ENCODE measurements around the gene HSP90AB1. TPM values are rescaled to one million over a fixed set of nuclear protein-coding genes. Genes with fewer than 3 reads are reported as not detected.

The HSP90AB1 gene
- total RNA-seq, 1 experiment from 2014 or later = 967 TPM

- POLR2A ChIA-PET = no interaction called here
- H3K27me3 ChIP-seq (replicated peaks; ENCODE audit: control insufficient read depth, insufficient read depth, low read length) = peaks cover 6% of the 10 kb centered on the region
- Mint-ChIP-seq H3K9me3 (ENCODE audit: unreplicated experiment) (no peaks in the 10 kb centered on the region), H3K36me3 (ENCODE audit: insufficient read depth, unreplicated experiment) (peaks cover 15% of the 10 kb centered on the region), H3K4me1 (ENCODE audit: low read depth, unreplicated experiment) (peaks cover 5% of the 10 kb centered on the region), H3K4me3 (ENCODE audit: unreplicated experiment) (peak overlapping the region; percentile 71), H3K27ac (ENCODE audit: unreplicated experiment) (no peak overlapping the region), H3K27me3 (ENCODE audit: insufficient read depth, unreplicated experiment) (peaks cover 16% of the 10 kb centered on the region)
- H3K36me3 ChIP-seq (ENCODE audit: control insufficient read depth, insufficient read depth, low read length) = no peaks in the 10 kb centered on the region
- no TSS peak for BruUV-seq (replicated peaks)
- no peak overlapping the region for H3K4me3 ChIP-seq (ENCODE audit: low read depth, low read length)
- H3K9me3 ChIP-seq = no peaks in the 10 kb centered on the region
- DNase-seq = no peak
- CTCF ChIA-PET = interaction anchor here (1.4 to 3.7 kb wide), 5 partner anchors 13 to 69 kb away, joined by 3 to 23 read pairs (median 16); partner anchors contain the start of genes AARS2 and SLC35B2
- H3K4me1 ChIP-seq = peaks cover 6% of the 10 kb centered on the region; the same call in 1 of the 2 replicates
- TF ChIP-seq CTCF (IDR thresholded peaks at IDR 0.05; ENCODE audit: insufficient read depth in 1 of 2, low read depth in 1 of 2, low read length in 1 of 2, severe bottlenecking in 1 of 2, unreplicated experiment in 1 of 2) = no peak
- intact Hi-C loops (cut with micrococcal nuclease; ENCODE audit: unreplicated experiment) = no loop called here
Observed at GRCh38 chr6:44269178-44269920, 22.4 kb downstream of the HSP90AB1 start.

- Mint-ChIP-seq H3K36me3 (ENCODE audit: insufficient read depth, unreplicated experiment) (peaks cover 9% of the 10 kb centered on the region), H3K9me3 (ENCODE audit: unreplicated experiment) (no peaks in the 10 kb centered on the region), H3K4me3 (ENCODE audit: unreplicated experiment) (peak within 1 kb of the TSS; percentile 71), H3K4me1 (ENCODE audit: low read depth, unreplicated experiment) (no peaks in the 10 kb centered on the region), H3K27ac (ENCODE audit: unreplicated experiment) (no peak within 1 kb of the TSS), H3K27me3 (ENCODE audit: insufficient read depth, unreplicated experiment) (peaks cover 18% of the 10 kb centered on the region)
- no peak for TF ChIP-seq CTCF (IDR thresholded peaks at IDR 0.05; ENCODE audit: insufficient read depth in 1 of 2, low read depth in 1 of 2, low read length in 1 of 2, severe bottlenecking in 1 of 2, unreplicated experiment in 1 of 2)
- peak within 1 kb of the TSS; percentile 41 for H3K4me3 ChIP-seq (ENCODE audit: low read depth, low read length)
- POLR2A ChIA-PET = no interaction called here
- H3K4me1 ChIP-seq = peaks cover 6% of the 10 kb centered on the region; the same call in 1 of the 2 replicates
- DNase-seq = no peak
- CTCF ChIA-PET = interaction anchor here (1.0 to 3.7 kb wide), 5 partner anchors 14 to 69 kb away, joined by 3 to 23 read pairs (median 5); partner anchors contain the start of genes AARS2 and SLC35B2
- no peaks in the 10 kb centered on the region for H3K9me3 ChIP-seq
- H3K36me3 ChIP-seq (ENCODE audit: control insufficient read depth, insufficient read depth, low read length) = no peaks in the 10 kb centered on the region
- BruUV-seq (replicated peaks) = no TSS peak
- intact Hi-C loops (cut with micrococcal nuclease; ENCODE audit: unreplicated experiment) = no loop called here
- peaks cover 6% of the 10 kb centered on the region for H3K27me3 ChIP-seq (replicated peaks; ENCODE audit: control insufficient read depth, insufficient read depth, low read length)
Observed at GRCh38 chr6:44269921-44270525, 23.1 kb downstream of the HSP90AB1 start, which contains the start of gene TMEM151B. TSS of gene TMEM151B (plus strand) at chr6:44270450. CDS start at chr6:44270743, 293 bp downstream.
